Natural killer cell (primary cell): ENCODE data around the gene HPS4. TPM values are rescaled to one million over a fixed set of nuclear protein-coding genes. Genes with fewer than 3 reads are reported as not detected.
A peak's percentile ranks its signal among the peaks of the same experiment; 100 is the strongest.

Source experiments
- ATAC-seq, 3 donors: fragments of 150-1000 bp in 2 of 3; fragments of 200-7000 bp in 1 of 3; cut with Tn5 transposase; 1 replicate in 1 of 3; 2 replicates in 2 of 3; pipeline ENCODE4 v1.10.0; 2021; ENCODE audit warnings: mild to moderate bottlenecking in 2 of 3, moderate library complexity in 2 of 3
- DNase-seq, 2 donors: peaks; one replicate each; pipeline versions ENCODE4 v3.0.0 to v3.0.0-alpha.2; 2013 to 2021; ENCODE audit warnings: mixed read lengths in 1 of 2
- H3K27ac ChIP-seq: one replicate; pipeline ENCODE4 v1.5.1; 2013; ENCODE audit warnings: mild to moderate bottlenecking, low read length
- H3K27me3 ChIP-seq: one replicate; pipeline ENCODE4 v1.6.1; 2013; ENCODE audit warnings: low read length; ENCODE audit not compliant: control insufficient read depth, insufficient read depth
- H3K36me3 ChIP-seq: one replicate; pipeline ENCODE4 v1.6.1; 2013; ENCODE audit warnings: low read length; ENCODE audit not compliant: control insufficient read depth, insufficient read depth
- H3K4me1 ChIP-seq: one replicate; pipeline ENCODE4 v1.6.1; 2013; ENCODE audit warnings: low read length; ENCODE audit not compliant: control insufficient read depth, insufficient read depth
- H3K4me3 ChIP-seq: one replicate; pipeline ENCODE4 v1.5.1; 2013; ENCODE audit warnings: low read length
- H3K9me3 ChIP-seq: one replicate; pipeline ENCODE4 v1.6.1; 2013; ENCODE audit warnings: low read length; ENCODE audit not compliant: control insufficient read depth, insufficient read depth
- H3K27ac Mint-ChIP-seq, 2 donors: one replicate each; pipeline ENCODE4 v1.8.0; 2022; ENCODE audit warnings: mild to moderate bottlenecking in 2 of 2, mixed read lengths in 2 of 2, moderate library complexity in 1 of 2
- H3K27me3 Mint-ChIP-seq, 2 donors: one replicate each; pipeline ENCODE4 v1.8.0; 2022; ENCODE audit warnings: low read depth in 2 of 2, mixed read lengths in 2 of 2
- H3K36me3 Mint-ChIP-seq: one replicate; pipeline ENCODE4 v1.8.0; 2022; ENCODE audit warnings: mixed read lengths
- H3K4me1 Mint-ChIP-seq, 2 donors: one replicate each; pipeline ENCODE4 v1.8.0; 2022; ENCODE audit warnings: mixed read lengths in 2 of 2
- H3K4me3 Mint-ChIP-seq: one replicate; pipeline ENCODE4 v1.8.0; 2022; ENCODE audit warnings: mild to moderate bottlenecking, moderate library complexity, mixed read lengths
- H3K9me3 Mint-ChIP-seq, 2 donors: one replicate each; pipeline ENCODE4 v1.8.0; 2022; ENCODE audit warnings: mixed read lengths in 2 of 2
- WGBS: methylation state at CpG from one replicate; pipeline ENCODE4 v1.1.7; 2013; ENCODE audit warnings: missing lambda C conversion rate; ENCODE audit not compliant: insufficient coverage; 5-methylcytosine and 5-hydroxymethylcytosine counted together
- intact Hi-C: fragments of 100-400 bp; cut with micrococcal nuclease; formaldehyde crosslinking; loops from one replicate; pipeline ENCODE4 v1.14.2; 2022
- total RNA-seq, 4 donors: library from RNA; stranded (reverse); fragments of 120-200 nt in 1 of 4; gene quantifications; one replicate each; pipeline versions ENCODE4 v1.2.3 to v1.2.4, GENCODE V29; 2013 to 2022
- TF ChIP-seq, protein P1 (sequence below): fragments of 200-600 bp; IDR thresholded peaks from one replicate; pipeline ENCODE4 v1.8.0; 2022; ENCODE audit warnings: antibody characterized with exemption

The HPS4 gene
- total RNA-seq, 3 donors from 2014 or later (not counting 1 experiment from before 2014, with no cell fraction given), result 44.8 to 53.6 (median 50.7) TPM

DNA sequence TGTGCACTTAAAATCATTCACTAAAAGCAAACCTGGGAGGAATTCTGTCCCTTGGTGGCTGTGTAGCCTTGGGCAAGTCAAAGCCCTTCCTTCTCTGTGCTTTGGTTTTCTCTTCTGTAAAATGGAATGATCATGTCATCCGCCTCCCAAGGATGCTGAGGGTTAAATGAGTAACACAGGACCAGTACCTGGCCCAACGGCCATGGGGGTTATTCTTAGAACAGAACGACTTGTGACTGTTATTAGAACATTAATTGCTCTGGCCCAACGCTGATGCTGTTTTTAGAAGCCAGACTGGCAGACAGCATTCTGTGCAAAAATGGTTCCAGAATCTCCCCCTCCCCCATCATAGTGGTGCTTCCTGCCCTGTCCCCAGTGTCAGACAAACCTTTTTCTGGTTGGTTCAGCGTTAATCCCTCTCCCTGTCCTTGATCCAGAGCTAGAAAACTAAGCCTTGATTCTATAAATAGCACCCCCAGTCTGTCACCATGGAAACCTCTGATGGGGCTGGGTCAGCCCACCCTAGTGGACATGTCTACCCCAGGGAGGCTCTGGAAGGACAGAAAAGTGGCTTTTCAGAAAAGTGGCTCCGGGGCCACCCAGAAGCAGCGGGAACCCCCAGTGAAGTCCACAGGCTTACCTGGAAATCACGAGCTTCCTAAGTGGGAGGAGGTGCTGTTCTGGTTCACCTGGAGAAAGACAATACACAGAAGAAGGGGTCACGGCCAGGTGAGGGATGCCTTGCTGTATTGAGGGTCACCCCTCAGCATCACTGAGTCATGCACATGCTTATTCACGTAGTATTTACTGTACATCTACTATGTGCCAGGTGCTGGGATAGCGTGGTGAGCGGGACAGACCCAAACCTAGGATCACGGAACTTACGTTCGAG, 44.2 kb upstream of the HPS4 start:
- peaks cover 31% of the 10 kb centered on the region for H3K36me3 Mint-ChIP-seq
- DNase-seq (no peak), ATAC-seq (no peak)
- no peak overlapping the region for H3K4me3 Mint-ChIP-seq
- intact Hi-C loops, result no loop called here
- H3K9me3 Mint-ChIP-seq, result no peaks in the 10 kb centered on the region
- H3K4me1 Mint-ChIP-seq, result peaks cover 0 to 8% of the 10 kb centered on the region in 2 donors
- Histone ChIP-seq H3K9me3 (peaks cover 2% of the 10 kb centered on the region), H3K27me3 (no peaks in the 10 kb centered on the region), H3K4me1 (no peaks in the 10 kb centered on the region), H3K4me3 (no peak overlapping the region), H3K27ac (no peak overlapping the region), H3K36me3 (peaks cover 88% of the 10 kb centered on the region)
- 90% methylated on average over 15 of the region's 15 CpGs for WGBS
- no peaks in the 10 kb centered on the region for H3K27me3 Mint-ChIP-seq
- peak overlapping the region in 1 of 2 donors; percentile 48 for H3K27ac Mint-ChIP-seq
- TF ChIP-seq, protein P1, sequence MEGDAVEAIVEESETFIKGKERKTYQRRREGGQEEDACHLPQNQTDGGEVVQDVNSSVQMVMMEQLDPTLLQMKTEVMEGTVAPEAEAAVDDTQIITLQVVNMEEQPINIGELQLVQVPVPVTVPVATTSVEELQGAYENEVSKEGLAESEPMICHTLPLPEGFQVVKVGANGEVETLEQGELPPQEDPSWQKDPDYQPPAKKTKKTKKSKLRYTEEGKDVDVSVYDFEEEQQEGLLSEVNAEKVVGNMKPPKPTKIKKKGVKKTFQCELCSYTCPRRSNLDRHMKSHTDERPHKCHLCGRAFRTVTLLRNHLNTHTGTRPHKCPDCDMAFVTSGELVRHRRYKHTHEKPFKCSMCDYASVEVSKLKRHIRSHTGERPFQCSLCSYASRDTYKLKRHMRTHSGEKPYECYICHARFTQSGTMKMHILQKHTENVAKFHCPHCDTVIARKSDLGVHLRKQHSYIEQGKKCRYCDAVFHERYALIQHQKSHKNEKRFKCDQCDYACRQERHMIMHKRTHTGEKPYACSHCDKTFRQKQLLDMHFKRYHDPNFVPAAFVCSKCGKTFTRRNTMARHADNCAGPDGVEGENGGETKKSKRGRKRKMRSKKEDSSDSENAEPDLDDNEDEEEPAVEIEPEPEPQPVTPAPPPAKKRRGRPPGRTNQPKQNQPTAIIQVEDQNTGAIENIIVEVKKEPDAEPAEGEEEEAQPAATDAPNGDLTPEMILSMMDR, result no peak

DNA sequence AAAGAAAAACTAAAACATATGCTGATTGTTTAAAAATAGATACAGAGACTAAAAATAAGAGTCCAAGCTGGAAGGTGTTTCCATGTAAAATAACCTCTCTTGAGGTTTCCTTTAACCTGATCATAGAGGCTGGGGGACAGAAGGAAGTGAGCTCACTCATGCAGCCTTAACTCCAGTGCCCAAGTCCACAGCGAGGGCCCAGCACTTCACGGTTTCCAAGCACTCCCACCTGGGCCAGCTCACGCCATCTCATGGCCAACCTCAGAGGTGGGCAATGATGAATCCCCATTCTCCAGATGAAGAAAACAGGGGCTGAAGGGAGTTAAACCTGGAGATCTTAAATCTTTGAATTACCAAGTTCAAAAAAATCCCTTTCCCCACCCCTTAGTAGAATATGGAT, 43.6 kb upstream of the HPS4 start:
- TF ChIP-seq, protein P1, result no peak
- H3K9me3 Mint-ChIP-seq, result no peaks in the 10 kb centered on the region

GRCh38 chr22:26525946-26526564, 42.5 kb upstream of the HPS4 start:
- Mint-ChIP-seq H3K4me1 (peaks cover 0 to 8% of the 10 kb centered on the region in 2 donors), H3K27me3 (no peaks in the 10 kb centered on the region), H3K4me3 (no peak overlapping the region), H3K27ac (peak overlapping the region; percentile 35 to 49), H3K36me3 (peaks cover 25% of the 10 kb centered on the region), H3K9me3 (no peaks in the 10 kb centered on the region)
- Histone ChIP-seq H3K4me3 (no peak overlapping the region), H3K36me3 (peaks cover 78% of the 10 kb centered on the region), H3K27ac (no peak overlapping the region), H3K9me3 (peaks cover 2% of the 10 kb centered on the region), H3K27me3 (no peaks in the 10 kb centered on the region), H3K4me1 (no peaks in the 10 kb centered on the region)
- WGBS, result 89% methylated on average over 2 of the region's 7 CpGs
- ATAC-seq (no peak), DNase-seq (no peak)
- TF ChIP-seq, protein P1, result no peak
- intact Hi-C loops, result no loop called here

More for the DNA sequence above, 43.6 kb upstream of the HPS4 start:
- WGBS, result 94% methylated on average over 3 of the region's 3 CpGs
- intact Hi-C loops, result no loop called here
- H3K36me3 Mint-ChIP-seq, result peaks cover 31% of the 10 kb centered on the region
- Histone ChIP-seq H3K9me3 (peaks cover 2% of the 10 kb centered on the region), H3K4me1 (no peaks in the 10 kb centered on the region), H3K36me3 (peaks cover 87% of the 10 kb centered on the region), H3K4me3 (no peak overlapping the region), H3K27ac (no peak overlapping the region), H3K27me3 (no peaks in the 10 kb centered on the region)
- no peak overlapping the region for H3K4me3 Mint-ChIP-seq
- peak overlapping the region; percentile 35 to 49 for H3K27ac Mint-ChIP-seq
- DNase-seq (no peak), ATAC-seq (no peak)
- H3K27me3 Mint-ChIP-seq, result no peaks in the 10 kb centered on the region
- peaks cover 0 to 8% of the 10 kb centered on the region in 2 donors for H3K4me1 Mint-ChIP-seq
